ENCODE results near the gene NRIP1.

NRIP1 gene

GRCh38 chr21:15059397-15059796 is 5.4 kb downstream of the NRIP1 start:
- Histone ChIP-seq H3K36me3 (ENCODE audit: control insufficient read depth, insufficient read depth, low read length) (no peaks in the 10 kb centered on the region), H3K27ac (ENCODE audit: insufficient read depth, low read depth, low read length, poor library complexity, severe bottlenecking) (no peak overlapping the region), H3K4me1 (ENCODE audit: control insufficient read depth, insufficient read depth, low read length) (peaks cover 25% of the 10 kb centered on the region), H3K9me3 (ENCODE audit: control insufficient read depth, low read length) (no peaks in the 10 kb centered on the region), H3K4me3 (ENCODE audit: insufficient read depth, low read depth, low read length) (no peak overlapping the region), H3K27me3 (ENCODE audit: control insufficient read depth, insufficient read depth, low read length, poor library complexity, severe bottlenecking) (no peaks in the 10 kb centered on the region)

- Histone ChIP-seq H3K4me3 (ENCODE audit: insufficient read depth, low read depth, low read length) (no peak overlapping the region), H3K9me3 (ENCODE audit: control insufficient read depth, low read length) (no peaks in the 10 kb centered on the region), H3K36me3 (ENCODE audit: control insufficient read depth, insufficient read depth, low read length) (no peaks in the 10 kb centered on the region), H3K27me3 (ENCODE audit: control insufficient read depth, insufficient read depth, low read length, poor library complexity, severe bottlenecking) (no peaks in the 10 kb centered on the region), H3K27ac (ENCODE audit: insufficient read depth, low read depth, low read length, poor library complexity, severe bottlenecking) (no peak overlapping the region), H3K4me1 (ENCODE audit: control insufficient read depth, insufficient read depth, low read length) (peaks cover 25% of the 10 kb centered on the region)
- WGBS, 2 experiments = 68 to 75% methylated on average over 2 of the region's 2 CpGs
Measured at GRCh38 chr21:15058854-15059263, 5.9 kb downstream of the NRIP1 start.

- no peak overlapping the region for H3K27ac ChIP-seq (ENCODE audit: insufficient read depth, low read depth, low read length, poor library complexity, severe bottlenecking)
- WGBS, 2 experiments = 54 to 56% methylated on average over 6 of the region's 6 CpGs
- no peaks in the 10 kb centered on the region for H3K9me3 ChIP-seq (ENCODE audit: control insufficient read depth, low read length)
- no peak overlapping the region for H3K4me3 ChIP-seq (ENCODE audit: insufficient read depth, low read depth, low read length)
- no peaks in the 10 kb centered on the region for H3K36me3 ChIP-seq (ENCODE audit: control insufficient read depth, insufficient read depth, low read length)
- H3K4me1 ChIP-seq (ENCODE audit: control insufficient read depth, insufficient read depth, low read length) = peaks cover 30% of the 10 kb centered on the region
- no peaks in the 10 kb centered on the region for H3K27me3 ChIP-seq (ENCODE audit: control insufficient read depth, insufficient read depth, low read length, poor library complexity, severe bottlenecking)
Measured at GRCh38 chr21:15057285-15057684, 7.5 kb downstream of the NRIP1 start.

GRCh38 chr21:15054606-15055239 is 10.1 kb downstream of the NRIP1 start:
- WGBS, 2 experiments = 86 to 97% methylated on average over 3 to 4 of the region's 4 CpGs
- no peaks in the 10 kb centered on the region for H3K36me3 ChIP-seq (ENCODE audit: control insufficient read depth, insufficient read depth, low read length)
- no peak overlapping the region for H3K27ac ChIP-seq (ENCODE audit: insufficient read depth, low read depth, low read length, poor library complexity, severe bottlenecking)
- H3K4me1 ChIP-seq (ENCODE audit: control insufficient read depth, insufficient read depth, low read length) = peaks cover 31% of the 10 kb centered on the region
- no peak overlapping the region for H3K4me3 ChIP-seq (ENCODE audit: insufficient read depth, low read depth, low read length)
- no peaks in the 10 kb centered on the region for H3K27me3 ChIP-seq (ENCODE audit: control insufficient read depth, insufficient read depth, low read length, poor library complexity, severe bottlenecking)
- H3K9me3 ChIP-seq (ENCODE audit: control insufficient read depth, low read length) = no peaks in the 10 kb centered on the region

DNA sequence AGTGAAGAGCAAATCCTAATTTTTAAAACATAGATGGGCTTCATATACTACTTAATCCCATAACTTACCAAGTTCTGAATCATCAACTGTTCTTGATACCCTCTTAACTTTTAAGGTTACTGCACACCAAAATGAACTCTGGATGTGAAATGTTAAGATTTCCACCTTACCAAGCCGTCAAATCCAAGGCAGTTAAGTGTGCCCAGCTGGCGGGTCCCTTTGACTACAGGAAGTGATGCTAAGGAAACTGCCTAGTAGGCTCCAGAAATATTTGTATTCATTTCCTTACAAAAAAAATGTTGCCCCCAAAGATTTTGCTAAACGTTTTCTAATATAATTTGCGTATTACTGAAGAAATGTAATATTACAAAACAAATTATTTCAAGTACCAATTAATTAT is 10.7 kb downstream of the NRIP1 start:
- H3K4me3 ChIP-seq (ENCODE audit: insufficient read depth, low read depth, low read length) = no peak overlapping the region
- peaks cover 31% of the 10 kb centered on the region for H3K4me1 ChIP-seq (ENCODE audit: control insufficient read depth, insufficient read depth, low read length)
- no peaks in the 10 kb centered on the region for H3K9me3 ChIP-seq (ENCODE audit: control insufficient read depth, low read length)
- no peaks in the 10 kb centered on the region for H3K36me3 ChIP-seq (ENCODE audit: control insufficient read depth, insufficient read depth, low read length)
- 79 to 90% methylated on average over 2 to 3 of the region's 4 CpGs for WGBS, 2 experiments
- H3K27me3 ChIP-seq (ENCODE audit: control insufficient read depth, insufficient read depth, low read length, poor library complexity, severe bottlenecking) = no peaks in the 10 kb centered on the region
- no peak overlapping the region for H3K27ac ChIP-seq (ENCODE audit: insufficient read depth, low read depth, low read length, poor library complexity, severe bottlenecking)

GRCh38 chr21:15053500-15053899 is 11.3 kb downstream of the NRIP1 start:
- Histone ChIP-seq H3K4me3 (ENCODE audit: insufficient read depth, low read depth, low read length) (no peak overlapping the region), H3K27ac (ENCODE audit: insufficient read depth, low read depth, low read length, poor library complexity, severe bottlenecking) (no peak overlapping the region), H3K36me3 (ENCODE audit: control insufficient read depth, insufficient read depth, low read length) (no peaks in the 10 kb centered on the region), H3K4me1 (ENCODE audit: control insufficient read depth, insufficient read depth, low read length) (peaks cover 31% of the 10 kb centered on the region), H3K9me3 (ENCODE audit: control insufficient read depth, low read length) (no peaks in the 10 kb centered on the region), H3K27me3 (ENCODE audit: control insufficient read depth, insufficient read depth, low read length, poor library complexity, severe bottlenecking) (no peaks in the 10 kb centered on the region)
- 73% methylated on average over 1 of the region's 1 CpG; no CpG with 5 or more reads in 1 of the 2 experiments for WGBS, 2 experiments

GRCh38 chr21:15052459-15052763 is 12.4 kb downstream of the NRIP1 start:
- Histone ChIP-seq H3K27ac (ENCODE audit: insufficient read depth, low read depth, low read length, poor library complexity, severe bottlenecking) (no peak overlapping the region), H3K4me1 (ENCODE audit: control insufficient read depth, insufficient read depth, low read length) (peaks cover 23% of the 10 kb centered on the region), H3K4me3 (ENCODE audit: insufficient read depth, low read depth, low read length) (no peak overlapping the region), H3K9me3 (ENCODE audit: control insufficient read depth, low read length) (no peaks in the 10 kb centered on the region), H3K27me3 (ENCODE audit: control insufficient read depth, insufficient read depth, low read length, poor library complexity, severe bottlenecking) (no peaks in the 10 kb centered on the region), H3K36me3 (ENCODE audit: control insufficient read depth, insufficient read depth, low read length) (no peaks in the 10 kb centered on the region)
- 66 to 73% methylated on average over 4 of the region's 4 CpGs for WGBS, 2 experiments

DNA sequence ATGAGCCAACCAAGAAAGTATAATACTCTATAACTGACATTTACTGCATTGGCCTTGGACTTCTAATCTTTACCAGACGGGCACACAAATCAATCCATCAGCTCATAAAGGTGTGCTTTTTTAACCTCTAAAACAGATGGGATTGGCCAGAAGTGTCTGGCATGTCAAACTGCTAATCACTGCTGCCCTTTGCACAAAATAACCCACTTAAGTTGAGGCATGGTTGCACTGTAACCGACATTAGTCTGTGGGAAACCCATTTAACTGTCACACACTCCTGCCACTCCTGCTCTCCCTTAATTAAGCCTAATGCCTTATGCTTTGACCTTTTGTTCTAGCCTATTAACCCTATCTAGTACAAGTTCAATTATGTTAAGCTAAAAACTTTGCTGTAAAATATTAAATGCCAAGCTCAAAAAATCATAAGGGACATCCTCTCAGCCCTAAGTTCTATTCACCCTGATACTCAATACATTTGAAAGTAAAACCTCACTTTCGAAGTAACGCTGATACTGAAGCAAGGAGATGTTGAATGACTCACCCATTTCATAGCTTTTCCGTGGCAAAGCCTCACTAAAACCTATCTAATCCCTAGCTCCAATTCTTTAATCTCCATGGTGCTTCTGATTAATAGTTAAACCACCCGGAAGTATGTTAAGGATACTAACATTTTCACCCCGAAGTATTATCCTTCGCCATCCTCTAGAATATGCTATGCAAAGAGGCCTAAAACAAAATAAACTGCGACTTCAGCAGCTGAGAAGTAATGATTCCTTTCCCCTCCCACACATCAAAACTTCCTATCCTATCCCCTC is 12.9 kb downstream of the NRIP1 start:
- Histone ChIP-seq H3K27ac (ENCODE audit: insufficient read depth, low read depth, low read length, poor library complexity, severe bottlenecking) (no peak overlapping the region), H3K4me3 (ENCODE audit: insufficient read depth, low read depth, low read length) (no peak overlapping the region), H3K36me3 (ENCODE audit: control insufficient read depth, insufficient read depth, low read length) (no peaks in the 10 kb centered on the region), H3K4me1 (ENCODE audit: control insufficient read depth, insufficient read depth, low read length) (peaks cover 22% of the 10 kb centered on the region), H3K27me3 (ENCODE audit: control insufficient read depth, insufficient read depth, low read length, poor library complexity, severe bottlenecking) (no peaks in the 10 kb centered on the region), H3K9me3 (ENCODE audit: control insufficient read depth, low read length) (no peaks in the 10 kb centered on the region)
- WGBS, 2 experiments = 60 to 69% methylated on average over 9 of the region's 9 CpGs

GRCh38 chr21:15050568-15051377 is 14.0 kb downstream of the NRIP1 start:
- WGBS, 2 experiments = 10 to 20% methylated on average over 8 to 10 of the region's 11 CpGs

GRCh38 chr21:15045017-15045416 is 19.8 kb downstream of the NRIP1 start:
- Histone ChIP-seq H3K4me1 (ENCODE audit: control insufficient read depth, insufficient read depth, low read length) (no peaks in the 10 kb centered on the region), H3K27ac (ENCODE audit: insufficient read depth, low read depth, low read length, poor library complexity, severe bottlenecking) (no peak overlapping the region), H3K4me3 (ENCODE audit: insufficient read depth, low read depth, low read length) (no peak overlapping the region), H3K36me3 (ENCODE audit: control insufficient read depth, insufficient read depth, low read length) (no peaks in the 10 kb centered on the region), H3K9me3 (ENCODE audit: control insufficient read depth, low read length) (no peaks in the 10 kb centered on the region), H3K27me3 (ENCODE audit: control insufficient read depth, insufficient read depth, low read length, poor library complexity, severe bottlenecking) (no peaks in the 10 kb centered on the region)
- WGBS, 2 experiments = 91 to 96% methylated on average over 3 of the region's 3 CpGs

More at GRCh38 chr21:15050568-15051377, 14.0 kb downstream of the NRIP1 start:
- no peak overlapping the region for H3K27ac ChIP-seq (ENCODE audit: insufficient read depth, low read depth, low read length, poor library complexity, severe bottlenecking)
- no peaks in the 10 kb centered on the region for H3K36me3 ChIP-seq (ENCODE audit: control insufficient read depth, insufficient read depth, low read length)
- no peak overlapping the region for H3K4me3 ChIP-seq (ENCODE audit: insufficient read depth, low read depth, low read length)
- no peaks in the 10 kb centered on the region for H3K9me3 ChIP-seq (ENCODE audit: control insufficient read depth, low read length)
- peaks cover 22% of the 10 kb centered on the region for H3K4me1 ChIP-seq (ENCODE audit: control insufficient read depth, insufficient read depth, low read length)
- no peaks in the 10 kb centered on the region for H3K27me3 ChIP-seq (ENCODE audit: control insufficient read depth, insufficient read depth, low read length, poor library complexity, severe bottlenecking)
